IMR-90 (cell line): Measurements from ENCODE around the gene GDPD1. TPM values are rescaled to one million over a fixed set of nuclear protein-coding genes. Genes with fewer than 3 reads are reported as not detected.

ENCODE experiments used
- ATAC-seq: fragments of 200-7000 bp; cut with Tn5 transposase; 2 replicates; pipeline ENCODE4 v1.9.1; 2020; ENCODE audit warnings: low read depth, mild to moderate bottlenecking, moderate library complexity
- BruUV-seq: library from RNA; stranded (reverse); fragments of 400-500 nt; replicated peaks from 2 replicates; lab custom pipeline; 2021; lab: Mats Ljungman, UMichigan
- CTCF ChIA-PET: fragments of 300-600 bp; formaldehyde crosslinking; extraction: SDS; loops from one replicate; lab custom pipeline; 2021; ENCODE audit warnings: antibody characterized with exemption; lab: Yijun Ruan, JAX
- POLR2A ChIA-PET: fragments of 300-600 bp; sonication (Branson Sonifier 250); formaldehyde crosslinking; loops from one replicate; lab custom pipeline; 2022; ENCODE audit warnings: antibody characterized with exemption; ENCODE audit not compliant: unreplicated experiment; lab: Charles Lee
- DNase-seq: peaks from one replicate; pipeline ENCODE4 v3.0.0; 2013
- H2AFZ ChIP-seq: replicated peaks from 2 replicates; pipeline ENCODE3; 2013; ENCODE audit warnings: low read length, mild to moderate bottlenecking; ENCODE audit not compliant: poor library complexity
- H2AK5ac ChIP-seq: 2 replicates; pipeline ENCODE4 v1.6.1; 2013; ENCODE audit warnings: low read depth, low read length, inconsistent platforms
- H2AK9ac ChIP-seq: replicated peaks from 2 replicates; pipeline ENCODE3; 2013; ENCODE audit warnings: mild to moderate bottlenecking, low read depth, low read length, moderate library complexity; ENCODE audit not compliant: poor library complexity
- H2BK120ac ChIP-seq: 2 replicates; pipeline ENCODE4 v1.6.1; 2013; ENCODE audit warnings: low read depth, low read length, inconsistent platforms
- H2BK15ac ChIP-seq: 3 replicates; pipeline ENCODE4 v1.6.1; 2013; ENCODE audit warnings: low read depth, low read length, inconsistent platforms
- H2BK20ac ChIP-seq: 2 replicates; pipeline ENCODE4 v1.6.1; 2013; ENCODE audit warnings: low read depth, mild to moderate bottlenecking, inconsistent platforms, low read length, moderate library complexity
- H2BK5ac ChIP-seq: 2 replicates; pipeline ENCODE4 v1.6.1; 2013; ENCODE audit warnings: mild to moderate bottlenecking, low read depth, low read length, inconsistent platforms; ENCODE audit not compliant: poor library complexity, severe bottlenecking
- H3K14ac ChIP-seq: replicated peaks from 2 replicates; pipeline ENCODE4 v1.6.1; 2013; ENCODE audit warnings: low read depth, low read length, inconsistent platforms
- H3K18ac ChIP-seq: 2 replicates; pipeline ENCODE4 v1.6.1; 2013; ENCODE audit warnings: low read depth, low read length, control low read depth
- H3K23ac ChIP-seq: 2 replicates; pipeline ENCODE4 v1.6.1; 2013; ENCODE audit warnings: low read depth, low read length, inconsistent platforms
- H3K27ac ChIP-seq: 2 replicates; pipeline ENCODE4 v1.5.1; 2013; ENCODE audit warnings: mild to moderate bottlenecking, control low read depth, low read length; ENCODE audit not compliant: insufficient read depth
- H3K27me3 ChIP-seq: 2 replicates; pipeline ENCODE4 v1.6.1; 2013; ENCODE audit warnings: low read length; ENCODE audit not compliant: control insufficient read depth, insufficient read depth
- H3K36me3 ChIP-seq: 2 replicates; pipeline ENCODE4 v1.6.1; 2013; ENCODE audit warnings: low read length, mixed read lengths; ENCODE audit not compliant: control insufficient read depth, insufficient read depth
- H3K4ac ChIP-seq: 2 replicates; pipeline ENCODE4 v1.6.1; 2013; ENCODE audit warnings: low read depth, low read length, inconsistent platforms
- H3K4me1 ChIP-seq: 2 replicates; pipeline ENCODE4 v1.6.1; 2013; ENCODE audit warnings: low read length, mixed read lengths; ENCODE audit not compliant: control insufficient read depth, insufficient read depth
- H3K4me2 ChIP-seq: 2 replicates; pipeline ENCODE4 v1.6.1; 2013; ENCODE audit warnings: low read depth, mild to moderate bottlenecking, control low read depth, low read length, moderate library complexity
- H3K4me3 ChIP-seq: 2 replicates; pipeline ENCODE4 v1.5.1; 2013; ENCODE audit warnings: low read depth, mild to moderate bottlenecking, control low read depth, low read length, moderate library complexity; ENCODE audit not compliant: insufficient read depth
- H3K56ac ChIP-seq: 2 replicates; pipeline ENCODE4 v1.6.1; 2013; ENCODE audit warnings: low read length, inconsistent platforms; ENCODE audit not compliant: insufficient read depth; ENCODE audit errors: extremely low read depth
- H3K79me1 ChIP-seq, 2 experiments: 2 replicates each; pipeline ENCODE4 v1.6.1; 2013; ENCODE audit warnings: low read length in 2 of 2, inconsistent platforms in 1 of 2, low read depth in 1 of 2
- H3K9ac ChIP-seq: 2 replicates; pipeline ENCODE4 v1.6.1; 2013; ENCODE audit warnings: low read depth, low read length, control low read depth
- H3K9me1 ChIP-seq: 2 replicates; pipeline ENCODE4 v1.6.1; 2013; ENCODE audit warnings: low read length, inconsistent platforms; ENCODE audit not compliant: insufficient read depth
- H3K9me3 ChIP-seq: 2 replicates; pipeline ENCODE4 v1.6.1; 2013; ENCODE audit warnings: low read length; ENCODE audit not compliant: control insufficient read depth, insufficient read depth
- H4K20me1 ChIP-seq: 2 replicates; pipeline ENCODE4 v1.6.1; 2013; ENCODE audit warnings: low read length, inconsistent platforms; ENCODE audit not compliant: insufficient read depth
- H4K5ac ChIP-seq: 2 replicates; pipeline ENCODE4 v1.6.1; 2013; ENCODE audit warnings: mild to moderate bottlenecking, low read depth, low read length, control low read depth
- H4K8ac ChIP-seq, 2 experiments: 2 replicates each; pipeline ENCODE4 v1.6.1; 2013; ENCODE audit warnings: low read depth in 2 of 2, low read length in 2 of 2, control low read depth in 1 of 2, inconsistent platforms in 1 of 2
- H4K91ac ChIP-seq: 2 replicates; pipeline ENCODE4 v1.6.1; 2013; ENCODE audit warnings: low read depth, low read length, inconsistent platforms; ENCODE audit not compliant: insufficient read depth
- BHLHE40 ChIP-seq: fragments of 150-350 bp; IDR thresholded peaks from 2 replicates; pipeline ENCODE4 v1.6.1; 2016; ENCODE audit warnings: mild to moderate bottlenecking, low read depth, low read length
- CEBPB ChIP-seq: IDR thresholded peaks from 2 replicates; pipeline ENCODE4 v1.6.1; 2012; ENCODE audit warnings: low read depth, low read length, improper control_type of control experiment
- MAFK ChIP-seq: IDR thresholded peaks from 2 replicates; pipeline ENCODE4 v1.6.1; 2012; ENCODE audit warnings: low read depth, low read length, improper control_type of control experiment
- NFE2L2 ChIP-seq: fragments of 150-350 bp; IDR thresholded peaks from 2 replicates; pipeline ENCODE4 v1.6.1; 2016; ENCODE audit warnings: low read depth, mild to moderate bottlenecking, low read length
- POLR2A ChIP-seq: IDR thresholded peaks from 2 replicates; pipeline ENCODE4 v1.6.1; 2012; ENCODE audit warnings: mild to moderate bottlenecking, low read depth, low read length
- RAD21 ChIP-seq: IDR thresholded peaks from 2 replicates; pipeline ENCODE4 v1.6.1; 2012; ENCODE audit warnings: low read length, improper control_type of control experiment
- RCOR1 ChIP-seq: IDR thresholded peaks from 2 replicates; pipeline ENCODE4 v1.6.1; 2012; ENCODE audit warnings: mild to moderate bottlenecking, low read length, improper control_type of control experiment; ENCODE audit not compliant: insufficient replicate concordance
- RFX5 ChIP-seq: IDR thresholded peaks from 2 replicates; pipeline ENCODE4 v1.8.0; 2012; ENCODE audit warnings: low read depth, mild to moderate bottlenecking, low read length, moderate library complexity
- SMC3 ChIP-seq: fragments of 150-350 bp; IDR thresholded peaks from 2 replicates; pipeline ENCODE4 v1.6.1; 2016; ENCODE audit warnings: low read depth, mild to moderate bottlenecking, antibody characterized with exemption, low read length, moderate library complexity
- USF2 ChIP-seq: fragments of 150-350 bp; IDR thresholded peaks from 2 replicates; pipeline ENCODE4 v1.6.1; 2017; ENCODE audit warnings: mild to moderate bottlenecking, antibody characterized with exemption, low read length, low read depth
- WGBS, 2 experiments: methylation state at CpG; one replicate each; pipeline versions ENCODE4 v1.1.5 to v1.1.7; 2013; ENCODE audit warnings: missing lambda C conversion rate in 2 of 2; ENCODE audit not compliant: insufficient read length in 1 of 2; ENCODE audit errors: extremely low coverage in 2 of 2; 5-methylcytosine and 5-hydroxymethylcytosine counted together
- dilution Hi-C: fragments of 300-500 bp; cut with HindIII; formaldehyde crosslinking; loops from one replicate; pipeline ENCODE4 v1.14.3; 2018; ENCODE audit warnings: low sequenced_read_pairs; ENCODE audit not compliant: unreplicated experiment
- in situ Hi-C: fragments of 300-500 bp; cut with MboI; formaldehyde crosslinking; loops from 3 replicates; pipeline ENCODE4 v1.14.3; 2019; ENCODE audit warnings: low sequenced_read_pairs, inconsistent platforms, mixed read lengths
- intact Hi-C: fragments of 100-400 bp; cut with micrococcal nuclease; formaldehyde crosslinking; loops from 2 replicates; pipeline ENCODE4 v1.10.0; 2022
- polyA plus RNA-seq, 3 experiments: library from polyadenylated mRNA; depleted of rRNA; stranded (reverse); fragments of >200 nt; gene quantifications; 2 replicates each; pipeline ENCODE4 v1.2.3, GENCODE V29; 2012; ENCODE audit warnings: low replicate concordance in 1 of 3
- total RNA-seq: library from RNA; depleted of rRNA; stranded (reverse); fragments of >200 nt; gene quantifications from 2 replicates; pipeline ENCODE4 v1.2.3, GENCODE V29; 2012
- TF ChIP-seq, protein P1 (sequence below): conservative IDR thresholded peaks from 2 replicates; pipeline ENCODE4 v1.5.1; 2012; ENCODE audit warnings: mild to moderate bottlenecking, low read depth, low read length, improper control_type of control experiment

Gene GDPD1
- total and polyA plus RNA-seq, 2 of the 4 experiments (the other 2 are of a cell fraction): 0.72 to 0.84 TPM

DNA sequence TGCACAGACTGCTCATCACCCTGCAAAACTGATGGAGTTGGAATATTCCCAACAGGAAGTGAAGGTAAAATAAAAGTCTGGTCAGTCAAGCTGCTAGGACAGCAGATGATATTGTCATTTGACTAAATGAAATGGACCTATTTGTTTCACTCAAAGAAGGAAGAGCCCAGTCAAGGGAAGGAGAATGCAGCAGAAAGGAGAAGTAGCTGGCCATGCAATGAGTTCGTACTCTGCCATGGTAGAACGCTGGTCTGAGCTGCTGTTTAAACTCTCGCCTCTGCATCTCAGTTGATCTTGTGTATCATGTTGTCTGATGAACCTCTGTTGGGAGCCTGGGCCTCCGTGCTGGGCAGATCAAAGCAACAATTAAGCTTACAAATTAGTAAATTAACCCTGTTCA, 95.6 kb downstream of the GDPD1 start:
- 74% methylated on average over 3 of the region's 4 CpGs; no CpG with 5 or more reads in 1 of the 2 experiments for WGBS, 2 experiments
- Histone ChIP-seq H2AK5ac (no peak overlapping the region), H3K4me2 (no peak overlapping the region), H3K9ac (no peak overlapping the region), H2BK5ac (no peak overlapping the region), H3K9me3 (no peaks in the 10 kb centered on the region), H3K36me3 (no peaks in the 10 kb centered on the region), H3K27ac (no peak overlapping the region), H4K5ac (no peak overlapping the region), H3K23ac (no peak overlapping the region), H3K4me1 (no peaks in the 10 kb centered on the region), H2AK9ac (no peak overlapping the region), H3K27me3 (peaks cover 3% of the 10 kb centered on the region; the same call in 1 of the 2 replicates), H3K18ac (no peak overlapping the region), H3K9me1 (no peaks in the 10 kb centered on the region), H4K91ac (no peak overlapping the region), H2AFZ (no peak overlapping the region), H3K4ac (no peak overlapping the region), H3K4me3 (no peak overlapping the region), H4K8ac (no peak overlapping the region), H2BK15ac (no peak overlapping the region), H2BK20ac (no peak overlapping the region), H3K79me1 (no peaks in the 10 kb centered on the region), H2BK120ac (no peak overlapping the region), H3K56ac (no peak overlapping the region), H3K14ac (no peak overlapping the region), H4K20me1 (no peaks in the 10 kb centered on the region)
- intact Hi-C loops (loop anchor here (10.0 kb wide), 1 partner anchor 719 kb away; no protein-coding TSS in a partner anchor), in situ Hi-C loops (no loop called here), dilution Hi-C loops (no loop called here)
- POLR2A ChIA-PET: no interaction called here
- no TSS peak for BruUV-seq
- TF ChIP-seq RFX5 (no peak), RAD21 (no peak), SMC3 (no peak), NFE2L2 (no peak), USF2 (no peak), BHLHE40 (no peak), RCOR1 (no peak), MAFK (no peak), CEBPB (no peak), POLR2A (no peak)
- TF ChIP-seq, protein P1, sequence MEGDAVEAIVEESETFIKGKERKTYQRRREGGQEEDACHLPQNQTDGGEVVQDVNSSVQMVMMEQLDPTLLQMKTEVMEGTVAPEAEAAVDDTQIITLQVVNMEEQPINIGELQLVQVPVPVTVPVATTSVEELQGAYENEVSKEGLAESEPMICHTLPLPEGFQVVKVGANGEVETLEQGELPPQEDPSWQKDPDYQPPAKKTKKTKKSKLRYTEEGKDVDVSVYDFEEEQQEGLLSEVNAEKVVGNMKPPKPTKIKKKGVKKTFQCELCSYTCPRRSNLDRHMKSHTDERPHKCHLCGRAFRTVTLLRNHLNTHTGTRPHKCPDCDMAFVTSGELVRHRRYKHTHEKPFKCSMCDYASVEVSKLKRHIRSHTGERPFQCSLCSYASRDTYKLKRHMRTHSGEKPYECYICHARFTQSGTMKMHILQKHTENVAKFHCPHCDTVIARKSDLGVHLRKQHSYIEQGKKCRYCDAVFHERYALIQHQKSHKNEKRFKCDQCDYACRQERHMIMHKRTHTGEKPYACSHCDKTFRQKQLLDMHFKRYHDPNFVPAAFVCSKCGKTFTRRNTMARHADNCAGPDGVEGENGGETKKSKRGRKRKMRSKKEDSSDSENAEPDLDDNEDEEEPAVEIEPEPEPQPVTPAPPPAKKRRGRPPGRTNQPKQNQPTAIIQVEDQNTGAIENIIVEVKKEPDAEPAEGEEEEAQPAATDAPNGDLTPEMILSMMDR: no peak
- ATAC-seq: no peak
- no peak for DNase-seq
- CTCF ChIA-PET: interaction anchor here (0.7 to 1.9 kb wide), 2 partner anchors 19 to 126 kb away, joined by 6 to 7 read pairs; no protein-coding TSS in a partner anchor
